GM12878 (cell line): ENCODE results near the gene CD177. TPM values are rescaled to one million over a fixed set of nuclear protein-coding genes. Genes with fewer than 3 reads are reported as not detected.

Source experiments
- ATAC-seq: fragments of 200-7000 bp; cut with Tn5 transposase; 3 replicates; pipeline ENCODE4 v1.9.1; 2020; ENCODE audit warnings: mild to moderate bottlenecking, moderate library complexity
- BruUV-seq: library from RNA; stranded (reverse); fragments of 400-500 nt; replicated peaks from 2 replicates; lab custom pipeline; 2021; lab: Mats Ljungman, UMichigan
- CTCF ChIA-PET: fragments of 300-600 bp; sonication (Branson Sonifier 250); formaldehyde crosslinking; extraction: SDS; loops from one replicate; lab custom pipeline; 2021; ENCODE audit warnings: inconsistent platforms; lab: Yijun Ruan, JAX
- POLR2A ChIA-PET: fragments of 350-600 bp; formaldehyde crosslinking; extraction: SDS; loops from one replicate; lab custom pipeline; 2021; ENCODE audit warnings: inconsistent platforms; lab: Charles Lee
- RAD21 ChIA-PET: fragments of 300-600 bp; sonication (Branson Sonifier 250); formaldehyde crosslinking; loops from one replicate; lab custom pipeline; 2023; ENCODE audit warnings: antibody characterized with exemption; ENCODE audit not compliant: unreplicated experiment; lab: Charles Lee
- SMC1A ChIA-PET: fragments of 300-600 bp; sonication (Branson Sonifier 250); formaldehyde crosslinking; loops from one replicate; lab custom pipeline; 2023; ENCODE audit not compliant: unreplicated experiment, uncharacterized antibody; lab: Charles Lee
- DNase-seq: peaks from one replicate; pipeline ENCODE4 v3.0.0-alpha.2; 2011; ENCODE audit warnings: low read depth, low spot score
- FAIRE-seq: peaks from 3 replicates; lab custom pipeline; 2011; peaks lifted over from hg19 to GRCh38; lab: Jason Lieb, UNC
- H2AFZ ChIP-seq: 2 replicates; pipeline ENCODE4 v1.6.0; 2011; ENCODE audit warnings: low read depth, low read length, control low read depth; ENCODE audit not compliant: control insufficient read depth
- H3K27ac ChIP-seq: 2 replicates; pipeline ENCODE4 v1.5.1; 2011; ENCODE audit warnings: control low read depth; ENCODE audit not compliant: control insufficient read depth, insufficient read depth
- H3K27me3 ChIP-seq, 2 experiments: replicated peaks in 1 of 2; 2 replicates each; pipeline versions ENCODE4 v1.6.0 to v1.6.1; 2011; ENCODE audit warnings: low read length in 1 of 2; ENCODE audit not compliant: control insufficient read depth in 2 of 2, insufficient read depth in 2 of 2
- H3K36me3 ChIP-seq, 2 experiments: 2 replicates each; pipeline ENCODE4 v1.5.1; 2011; ENCODE audit warnings: low read length in 1 of 2; ENCODE audit not compliant: control insufficient read depth in 2 of 2, insufficient read depth in 2 of 2
- H3K4me1 ChIP-seq: 2 replicates; pipeline ENCODE4 v1.6.1; 2011; ENCODE audit warnings: mild to moderate bottlenecking, low read length, moderate library complexity, mixed read lengths; ENCODE audit not compliant: control insufficient read depth, insufficient read depth
- H3K4me2 ChIP-seq: 2 replicates; pipeline ENCODE4 v1.6.0; 2011; ENCODE audit warnings: control low read depth; ENCODE audit not compliant: control insufficient read depth, insufficient read depth
- H3K4me3 ChIP-seq: fragments of 200-600 bp; sonication (generic); 2 replicates; pipeline ENCODE4 v1.5.1; 2016
- H3K79me2 ChIP-seq: 2 replicates; pipeline ENCODE4 v1.6.0; 2011; ENCODE audit warnings: low read length; ENCODE audit not compliant: control insufficient read depth, insufficient read depth
- H3K9ac ChIP-seq: 2 replicates; pipeline ENCODE4 v1.8.0; 2011; ENCODE audit warnings: low read length, control low read depth, mixed read lengths; ENCODE audit not compliant: control insufficient read depth, insufficient read depth
- H3K9me3 ChIP-seq: replicated peaks from 3 replicates; pipeline ENCODE4 v1.5.1; 2011; ENCODE audit warnings: mild to moderate bottlenecking, low read length; ENCODE audit not compliant: control insufficient read depth, insufficient read depth
- H4K20me1 ChIP-seq: 2 replicates; pipeline ENCODE4 v1.6.0; 2011; ENCODE audit not compliant: control insufficient read depth, insufficient read depth
- ASH2L ChIP-seq: fragments of 300-600, 200-600 bp; sonication (generic); IDR thresholded peaks from 2 replicates; pipeline ENCODE4 v1.6.1; 2017; ENCODE audit warnings: low read depth, mild to moderate bottlenecking, borderline replicate concordance
- KAT2A ChIP-seq: conservative IDR thresholded peaks from 2 replicates; pipeline ENCODE4 v1.6.1; 2011; ENCODE audit warnings: low read depth, low read length; ENCODE audit not compliant: control insufficient read depth
- KDM1A ChIP-seq: fragments of 200-600 bp; sonication (generic); IDR thresholded peaks from 2 replicates; pipeline ENCODE4 v1.6.1; 2016; ENCODE audit warnings: borderline replicate concordance
- LARP7 ChIP-seq: fragments of 450-650 bp; IDR thresholded peaks from 2 replicates; pipeline ENCODE4 v1.6.1; 2017; ENCODE audit warnings: mild to moderate bottlenecking
- MTA3 ChIP-seq: IDR thresholded peaks from 2 replicates; pipeline ENCODE4 v1.6.1; 2012; ENCODE audit warnings: low read length, inconsistent platforms, borderline replicate concordance
- NFYA ChIP-seq: IDR thresholded peaks from 2 replicates; pipeline ENCODE4 v1.6.1; 2011; ENCODE audit warnings: low read depth, mild to moderate bottlenecking, low read length, improper control_type of control experiment, borderline replicate concordance
- PAX8 ChIP-seq: fragments of 450-650 bp; IDR thresholded peaks from 2 replicates; pipeline ENCODE4 v1.6.1; 2017; ENCODE audit warnings: mild to moderate bottlenecking, moderate library complexity
- YY1 ChIP-seq: IDR thresholded peaks from 2 replicates; pipeline ENCODE4 v1.6.1; 2011; ENCODE audit warnings: low read depth, mild to moderate bottlenecking, low read length
- ZSCAN29 ChIP-seq: fragments of 450-650 bp; IDR thresholded peaks from 2 replicates; pipeline ENCODE4 v1.6.1; 2017; ENCODE audit warnings: mild to moderate bottlenecking, moderate library complexity
- WGBS: methylation state at CpG from one replicate; pipeline ENCODE4 v1.1.6; 2016; ENCODE audit warnings: low lambda C conversion rate; ENCODE audit not compliant: insufficient replicate concordance, insufficient coverage; ENCODE audit errors: missing lambda C conversion rate; 5-methylcytosine and 5-hydroxymethylcytosine counted together
- in situ Hi-C: fragments of 300-500 bp; cut with MboI; formaldehyde crosslinking; loops from 9 replicates; pipeline ENCODE4 v1.14.3; 2018; ENCODE audit warnings: mixed read lengths
- intact Hi-C: fragments of 100-400 bp; cut with micrococcal nuclease; formaldehyde crosslinking; loops from one replicate; pipeline ENCODE4 v1.14.2; 2022; ENCODE audit not compliant: unreplicated experiment
- polyA plus RNA-seq, 11 experiments: library from polyadenylated mRNA; depleted of rRNA in 4 of 11; unstranded in 6 of 11; stranded (reverse) in 5 of 11; fragments of >200 nt; fragmentation: Nextera tagmentation in 4 of 11; fragmentation: Illumina TruSeq in 1 of 11; extraction: Ambion mirVana in 4 of 11; extraction: Trizol in 1 of 11; gene quantifications; 1 replicate in 1 of 11; 2 replicates in 10 of 11; pipeline versions ENCODE4 v1.2.1 to v1.2.3, GENCODE V29; 2011 to 2016; ENCODE audit warnings: inconsistent platforms in 2 of 11, missing spikeins in 2 of 11, low read depth in 1 of 11
- total RNA-seq, 4 experiments: library from RNA; depleted of rRNA in 3 of 4; stranded (reverse); fragments of >200 nt in 3 of 4; fragmentation: Illumina TruSeq in 1 of 4; extraction: Trizol in 1 of 4; gene quantifications; 2 replicates each; pipeline versions ENCODE4 v1.2.1 to v1.2.3, GENCODE V29; 2013 to 2021
- TF ChIP-seq, protein P1 (sequence below): fragments of 450-650 bp; formaldehyde crosslinking; IDR thresholded peaks from 2 replicates; pipeline ENCODE4 v1.4.0; 2022; ENCODE audit warnings: mild to moderate bottlenecking, moderate library complexity
- TF ChIP-seq, protein P2 (sequence below): IDR thresholded peaks from 2 replicates; pipeline ENCODE4 v1.6.1; 2012; ENCODE audit warnings: low read length, inconsistent platforms
- TF ChIP-seq, protein P3 (sequence below): fragments of 150-350 bp; IDR thresholded peaks from 2 replicates; pipeline ENCODE4 v1.6.1; 2014; ENCODE audit warnings: mild to moderate bottlenecking, low read depth, low read length
- TF ChIP-seq, protein P4 (sequence below): IDR thresholded peaks from 2 replicates; pipeline ENCODE4 v1.6.1; 2011; ENCODE audit warnings: low read depth, low read length, improper control_type of control experiment, borderline replicate concordance

CD177 gene
- total and polyA plus RNA-seq, 10 of the 15 experiments (the other 5 are each of a cell fraction or from before 2014, with no cell fraction given), result not detected

DNA sequence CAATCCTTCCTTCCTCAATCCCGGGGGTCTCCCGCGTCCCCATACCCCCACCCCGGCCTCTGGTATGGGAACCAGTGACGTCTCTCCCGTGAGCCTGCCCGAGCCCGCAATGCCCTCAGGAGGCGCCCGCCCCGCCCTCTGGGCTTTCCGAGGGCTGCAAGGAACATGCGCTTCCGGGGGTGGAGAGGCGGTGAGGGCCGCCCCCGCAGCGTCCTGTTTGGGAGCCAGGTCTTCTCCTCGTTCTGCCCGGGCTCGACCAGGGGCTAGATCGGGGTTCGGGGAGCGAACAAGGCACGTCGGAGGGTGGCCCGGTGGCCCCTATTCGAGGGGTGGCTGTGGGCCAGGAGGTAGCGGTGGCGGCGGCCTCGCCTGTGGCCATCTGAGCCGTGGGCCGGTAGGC is 54.6 kb downstream of the CD177 start:
- no peaks in the 10 kb centered on the region; the same call in 2 of the 3 replicates for H3K9me3 ChIP-seq
- no peak overlapping the region for H2AFZ ChIP-seq
- no TSS peak for BruUV-seq
- ChIA-PET CTCF (no interaction called here), POLR2A (no interaction called here), RAD21 (no interaction called here), SMC1A (no interaction called here)
- no peak overlapping the region for H3K9ac ChIP-seq
- H3K27ac ChIP-seq, result no peak overlapping the region
- 72% methylated on average over 27 of the region's 34 CpGs for WGBS
- DNase-seq, result no peak
- no peak for TF ChIP-seq KDM1A
- TF ChIP-seq, protein P1, sequence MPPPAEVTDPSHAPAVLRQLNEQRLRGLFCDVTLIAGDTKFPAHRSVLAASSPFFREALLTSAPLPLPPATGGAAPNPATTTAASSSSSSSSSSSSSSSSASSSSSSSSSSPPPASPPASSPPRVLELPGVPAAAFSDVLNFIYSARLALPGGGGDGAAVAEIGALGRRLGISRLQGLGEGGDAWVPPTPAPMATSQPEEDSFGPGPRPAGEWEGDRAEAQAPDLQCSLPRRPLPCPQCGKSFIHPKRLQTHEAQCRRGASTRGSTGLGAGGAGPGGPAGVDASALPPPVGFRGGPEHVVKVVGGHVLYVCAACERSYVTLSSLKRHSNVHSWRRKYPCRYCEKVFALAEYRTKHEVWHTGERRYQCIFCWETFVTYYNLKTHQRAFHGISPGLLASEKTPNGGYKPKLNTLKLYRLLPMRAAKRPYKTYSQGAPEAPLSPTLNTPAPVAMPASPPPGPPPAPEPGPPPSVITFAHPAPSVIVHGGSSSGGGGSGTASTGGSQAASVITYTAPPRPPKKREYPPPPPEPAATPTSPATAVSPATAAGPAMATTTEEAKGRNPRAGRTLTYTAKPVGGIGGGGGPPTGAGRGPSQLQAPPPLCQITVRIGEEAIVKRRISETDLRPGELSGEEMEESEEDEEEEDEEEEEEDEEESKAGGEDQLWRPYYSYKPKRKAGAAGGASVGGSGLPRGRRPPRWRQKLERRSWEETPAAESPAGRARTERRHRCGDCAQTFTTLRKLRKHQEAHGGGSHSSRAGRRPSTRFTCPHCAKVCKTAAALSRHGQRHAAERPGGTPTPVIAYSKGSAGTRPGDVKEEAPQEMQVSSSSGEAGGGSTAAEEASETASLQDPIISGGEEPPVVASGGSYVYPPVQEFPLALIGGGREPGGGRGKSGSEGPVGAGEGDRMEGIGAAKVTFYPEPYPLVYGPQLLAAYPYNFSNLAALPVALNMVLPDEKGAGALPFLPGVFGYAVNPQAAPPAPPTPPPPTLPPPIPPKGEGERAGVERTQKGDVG, result no peak
- TF ChIP-seq, protein P2, sequence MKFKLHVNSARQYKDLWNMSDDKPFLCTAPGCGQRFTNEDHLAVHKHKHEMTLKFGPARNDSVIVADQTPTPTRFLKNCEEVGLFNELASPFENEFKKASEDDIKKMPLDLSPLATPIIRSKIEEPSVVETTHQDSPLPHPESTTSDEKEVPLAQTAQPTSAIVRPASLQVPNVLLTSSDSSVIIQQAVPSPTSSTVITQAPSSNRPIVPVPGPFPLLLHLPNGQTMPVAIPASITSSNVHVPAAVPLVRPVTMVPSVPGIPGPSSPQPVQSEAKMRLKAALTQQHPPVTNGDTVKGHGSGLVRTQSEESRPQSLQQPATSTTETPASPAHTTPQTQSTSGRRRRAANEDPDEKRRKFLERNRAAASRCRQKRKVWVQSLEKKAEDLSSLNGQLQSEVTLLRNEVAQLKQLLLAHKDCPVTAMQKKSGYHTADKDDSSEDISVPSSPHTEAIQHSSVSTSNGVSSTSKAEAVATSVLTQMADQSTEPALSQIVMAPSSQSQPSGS, result no peak
- TF ChIP-seq, protein P3, sequence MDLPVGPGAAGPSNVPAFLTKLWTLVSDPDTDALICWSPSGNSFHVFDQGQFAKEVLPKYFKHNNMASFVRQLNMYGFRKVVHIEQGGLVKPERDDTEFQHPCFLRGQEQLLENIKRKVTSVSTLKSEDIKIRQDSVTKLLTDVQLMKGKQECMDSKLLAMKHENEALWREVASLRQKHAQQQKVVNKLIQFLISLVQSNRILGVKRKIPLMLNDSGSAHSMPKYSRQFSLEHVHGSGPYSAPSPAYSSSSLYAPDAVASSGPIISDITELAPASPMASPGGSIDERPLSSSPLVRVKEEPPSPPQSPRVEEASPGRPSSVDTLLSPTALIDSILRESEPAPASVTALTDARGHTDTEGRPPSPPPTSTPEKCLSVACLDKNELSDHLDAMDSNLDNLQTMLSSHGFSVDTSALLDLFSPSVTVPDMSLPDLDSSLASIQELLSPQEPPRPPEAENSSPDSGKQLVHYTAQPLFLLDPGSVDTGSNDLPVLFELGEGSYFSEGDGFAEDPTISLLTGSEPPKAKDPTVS, result no peak
- TF ChIP-seq, protein P4, sequence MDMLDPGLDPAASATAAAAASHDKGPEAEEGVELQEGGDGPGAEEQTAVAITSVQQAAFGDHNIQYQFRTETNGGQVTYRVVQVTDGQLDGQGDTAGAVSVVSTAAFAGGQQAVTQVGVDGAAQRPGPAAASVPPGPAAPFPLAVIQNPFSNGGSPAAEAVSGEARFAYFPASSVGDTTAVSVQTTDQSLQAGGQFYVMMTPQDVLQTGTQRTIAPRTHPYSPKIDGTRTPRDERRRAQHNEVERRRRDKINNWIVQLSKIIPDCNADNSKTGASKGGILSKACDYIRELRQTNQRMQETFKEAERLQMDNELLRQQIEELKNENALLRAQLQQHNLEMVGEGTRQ, result no peak
- TF ChIP-seq KAT2A, result no peak
- TF ChIP-seq LARP7, result no peak
- TF ChIP-seq ASH2L, result no peak
- no peak for TF ChIP-seq YY1
- TF ChIP-seq MTA3, result no peak
- no peak for TF ChIP-seq PAX8
- no peak for TF ChIP-seq NFYA
- TF ChIP-seq ZSCAN29, result no peak
- no peaks in the 10 kb centered on the region for H3K27me3 ChIP-seq
- no peak overlapping the region for H3K4me2 ChIP-seq
- no peaks in the 10 kb centered on the region for H4K20me1 ChIP-seq
- FAIRE-seq, result no peak
- in situ Hi-C loops, result no loop called here
- no peaks in the 10 kb centered on the region for H3K4me1 ChIP-seq
- no peaks in the 10 kb centered on the region for H3K79me2 ChIP-seq
- intact Hi-C loops, result no loop called here
- no peaks in the 10 kb centered on the region for H3K36me3 ChIP-seq
- no peak for ATAC-seq
- no peak overlapping the region for H3K4me3 ChIP-seq
